Measurements from ENCODE around the gene GPR160. TPM values are rescaled to one million over a fixed set of nuclear protein-coding genes. Genes with fewer than 3 reads are reported as not detected.

Gene GPR160, protein sequence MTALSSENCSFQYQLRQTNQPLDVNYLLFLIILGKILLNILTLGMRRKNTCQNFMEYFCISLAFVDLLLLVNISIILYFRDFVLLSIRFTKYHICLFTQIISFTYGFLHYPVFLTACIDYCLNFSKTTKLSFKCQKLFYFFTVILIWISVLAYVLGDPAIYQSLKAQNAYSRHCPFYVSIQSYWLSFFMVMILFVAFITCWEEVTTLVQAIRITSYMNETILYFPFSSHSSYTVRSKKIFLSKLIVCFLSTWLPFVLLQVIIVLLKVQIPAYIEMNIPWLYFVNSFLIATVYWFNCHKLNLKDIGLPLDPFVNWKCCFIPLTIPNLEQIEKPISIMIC
- total RNA-seq (2022) = 48.6 and 53.8 TPM in 2 replicates
- Bru-seq, nascent RNA = percentile 81 among the genes with signal in this experiment
- BruChase-seq, experiment 1, labeled RNA remaining after a 6-hour chase = percentile 80 among the genes with signal in this experiment
- percentile 78 among the genes with signal in this experiment for BruChase-seq, experiment 2, labeled RNA remaining after a 2-hour chase
- long read RNA-seq, transcript GPR160-201 (4 exons, 2,039 nt) = major isoform, 90 of 130 reads
- long read RNA-seq, partial matches to known transcripts = 5 of 130 reads
- long read RNA-seq, other reads (novel, unspliced or antisense) = 34 of 130 reads

DNA sequence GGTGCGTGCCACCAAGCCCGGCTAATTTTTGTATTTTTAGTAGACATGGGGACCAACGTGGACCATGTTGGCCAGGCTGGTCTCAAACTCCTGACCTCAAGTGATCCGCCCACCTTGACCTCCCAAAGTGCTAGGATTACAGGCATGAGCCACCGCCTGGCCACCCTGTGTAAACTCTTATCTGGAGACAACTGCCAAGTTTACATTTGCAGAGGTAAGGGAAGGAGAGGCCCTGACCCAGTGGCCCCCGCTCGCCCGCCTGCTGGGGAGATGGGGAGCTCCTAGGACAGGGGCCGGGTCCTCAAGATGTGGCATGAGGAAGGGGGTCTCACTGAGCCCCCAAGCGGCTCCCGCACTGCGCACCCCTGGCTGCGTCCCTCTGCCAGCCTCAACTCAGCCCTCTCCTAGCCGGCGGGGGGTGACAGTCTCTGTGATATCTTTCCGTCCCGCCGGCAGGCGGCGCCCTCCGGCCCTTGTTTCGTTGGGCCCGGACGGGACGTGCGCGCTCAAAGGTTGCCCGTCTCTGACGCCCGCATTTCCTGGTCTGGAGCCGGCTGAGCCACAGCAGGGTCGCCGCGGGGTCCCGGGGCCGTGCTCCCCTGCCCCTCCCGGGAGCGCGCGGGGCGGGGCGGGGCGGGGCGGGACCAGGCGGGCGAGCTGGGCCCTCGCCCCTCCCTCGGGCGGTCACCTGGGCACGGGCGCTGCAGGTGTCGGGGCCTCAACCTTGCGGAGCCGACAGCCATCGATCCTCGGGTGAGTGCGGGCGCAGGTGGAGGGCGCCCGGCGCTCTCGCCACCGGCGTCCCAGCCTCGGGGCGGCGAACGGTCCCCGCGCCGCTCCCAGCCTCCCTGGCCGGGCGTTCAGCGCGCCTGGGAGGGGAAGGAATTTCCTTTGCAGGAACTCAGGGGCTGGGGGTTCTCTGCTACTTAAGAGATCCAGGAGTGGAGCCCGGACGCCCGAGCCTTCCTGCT lies at the start of gene GPR160:
GPR160 (plus strand) TSS at position 533 of the 971 bp plus-strand sequence. CDS start 45,978 bp downstream, outside the sequence.
- peaks cover 22% of the 10 kb centered on the region for H3K4me1 Mint-ChIP-seq (ENCODE audit: low read depth, unreplicated experiment)
- H3K27me3 Mint-ChIP-seq (ENCODE audit: unreplicated experiment) = no peaks in the 10 kb centered on the region
- H3K9me3 Mint-ChIP-seq (ENCODE audit: low read depth, unreplicated experiment) = no peaks in the 10 kb centered on the region
- CTCF ChIA-PET = interaction anchor here (0.6 to 1.3 kb wide), 6 partner anchors 12 to 171 kb away, joined by 3 to 6 read pairs (median 4); no protein-coding TSS in a partner anchor
- H3K4me3 Mint-ChIP-seq (ENCODE audit: low read depth, unreplicated experiment) = peak within 1 kb of the TSS; percentile 93
- DNase-seq = peak; percentile 97
- BruUV-seq (replicated peaks) = no TSS peak
- peaks cover 22% of the 10 kb centered on the region for H3K36me3 Mint-ChIP-seq (ENCODE audit: insufficient read depth, unreplicated experiment)
- TF ChIP-seq, protein P1, sequence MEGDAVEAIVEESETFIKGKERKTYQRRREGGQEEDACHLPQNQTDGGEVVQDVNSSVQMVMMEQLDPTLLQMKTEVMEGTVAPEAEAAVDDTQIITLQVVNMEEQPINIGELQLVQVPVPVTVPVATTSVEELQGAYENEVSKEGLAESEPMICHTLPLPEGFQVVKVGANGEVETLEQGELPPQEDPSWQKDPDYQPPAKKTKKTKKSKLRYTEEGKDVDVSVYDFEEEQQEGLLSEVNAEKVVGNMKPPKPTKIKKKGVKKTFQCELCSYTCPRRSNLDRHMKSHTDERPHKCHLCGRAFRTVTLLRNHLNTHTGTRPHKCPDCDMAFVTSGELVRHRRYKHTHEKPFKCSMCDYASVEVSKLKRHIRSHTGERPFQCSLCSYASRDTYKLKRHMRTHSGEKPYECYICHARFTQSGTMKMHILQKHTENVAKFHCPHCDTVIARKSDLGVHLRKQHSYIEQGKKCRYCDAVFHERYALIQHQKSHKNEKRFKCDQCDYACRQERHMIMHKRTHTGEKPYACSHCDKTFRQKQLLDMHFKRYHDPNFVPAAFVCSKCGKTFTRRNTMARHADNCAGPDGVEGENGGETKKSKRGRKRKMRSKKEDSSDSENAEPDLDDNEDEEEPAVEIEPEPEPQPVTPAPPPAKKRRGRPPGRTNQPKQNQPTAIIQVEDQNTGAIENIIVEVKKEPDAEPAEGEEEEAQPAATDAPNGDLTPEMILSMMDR (IDR thresholded peaks at IDR 0.05; ENCODE audit: unreplicated experiment) = peak; percentile 99
- H3K27ac Mint-ChIP-seq (ENCODE audit: unreplicated experiment) = peak within 1 kb of the TSS; percentile 75
- intact Hi-C loops (cut with micrococcal nuclease; ENCODE audit: unreplicated experiment) = loop anchor here (5.0 kb wide), 1 partner anchor 55 kb away; no protein-coding TSS in a partner anchor

- no peaks in the 10 kb centered on the region for H3K9me3 Mint-ChIP-seq (ENCODE audit: low read depth, unreplicated experiment)
- TF ChIP-seq, protein P1 (IDR thresholded peaks at IDR 0.05; ENCODE audit: unreplicated experiment) = no peak
- no TSS peak for BruUV-seq (replicated peaks)
- no peak overlapping the region for H3K4me3 Mint-ChIP-seq (ENCODE audit: low read depth, unreplicated experiment)
- H3K36me3 Mint-ChIP-seq (ENCODE audit: insufficient read depth, unreplicated experiment) = peaks cover 16% of the 10 kb centered on the region
- CTCF ChIA-PET = no interaction called here
- no peak overlapping the region for H3K27ac Mint-ChIP-seq (ENCODE audit: unreplicated experiment)
- no peak for DNase-seq
- intact Hi-C loops (cut with micrococcal nuclease; ENCODE audit: unreplicated experiment) = no loop called here
- H3K27me3 Mint-ChIP-seq (ENCODE audit: unreplicated experiment) = no peaks in the 10 kb centered on the region
- H3K4me1 Mint-ChIP-seq (ENCODE audit: low read depth, unreplicated experiment) = no peaks in the 10 kb centered on the region
Measured at GRCh38 chr3:169990431-169990830, 47.4 kb upstream of the GPR160 start.

GRCh38 chr3:169992156-169992555 lies 45.6 kb upstream of the GPR160 start:
- no peaks in the 10 kb centered on the region for H3K27me3 Mint-ChIP-seq (ENCODE audit: unreplicated experiment)
- intact Hi-C loops (cut with micrococcal nuclease; ENCODE audit: unreplicated experiment) = no loop called here
- no peaks in the 10 kb centered on the region for H3K9me3 Mint-ChIP-seq (ENCODE audit: low read depth, unreplicated experiment)
- no peak overlapping the region for H3K27ac Mint-ChIP-seq (ENCODE audit: unreplicated experiment)
- CTCF ChIA-PET = interaction anchor here (0.6 kb wide), 1 partner anchor 16 kb away, joined by 3 read pairs; no protein-coding TSS in a partner anchor
- no peak overlapping the region for H3K4me3 Mint-ChIP-seq (ENCODE audit: low read depth, unreplicated experiment)
- H3K4me1 Mint-ChIP-seq (ENCODE audit: low read depth, unreplicated experiment) = no peaks in the 10 kb centered on the region
- DNase-seq = no peak
- BruUV-seq (replicated peaks) = no TSS peak
- H3K36me3 Mint-ChIP-seq (ENCODE audit: insufficient read depth, unreplicated experiment) = peaks cover 9% of the 10 kb centered on the region
- TF ChIP-seq, protein P1 (IDR thresholded peaks at IDR 0.05; ENCODE audit: unreplicated experiment) = no peak

DNA sequence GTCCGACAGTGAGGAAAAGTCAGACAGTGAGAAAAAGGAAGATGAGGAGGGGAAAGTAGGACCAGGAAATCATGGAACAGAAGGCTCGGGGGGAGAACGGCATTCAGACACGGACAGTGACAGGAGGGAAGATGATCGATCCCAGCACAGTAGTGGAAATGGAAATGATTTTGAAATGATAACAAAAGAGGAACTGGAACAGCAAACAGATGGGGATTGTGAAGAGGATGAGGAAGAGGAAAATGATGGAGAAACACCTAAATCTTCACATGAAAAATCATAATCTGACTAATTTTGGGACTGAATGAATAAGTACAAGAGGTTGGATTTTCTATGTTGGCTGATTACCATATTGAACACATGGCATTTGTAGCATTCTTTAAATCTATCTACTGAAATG lies 45.0 kb upstream of the GPR160 start:
- BruUV-seq (replicated peaks) = TSS peak; percentile 91
- Mint-ChIP-seq H3K27ac (ENCODE audit: unreplicated experiment) (no peak overlapping the region), H3K4me1 (ENCODE audit: low read depth, unreplicated experiment) (no peaks in the 10 kb centered on the region), H3K4me3 (ENCODE audit: low read depth, unreplicated experiment) (no peak overlapping the region), H3K27me3 (ENCODE audit: unreplicated experiment) (no peaks in the 10 kb centered on the region), H3K9me3 (ENCODE audit: low read depth, unreplicated experiment) (no peaks in the 10 kb centered on the region), H3K36me3 (ENCODE audit: insufficient read depth, unreplicated experiment) (peaks cover 5% of the 10 kb centered on the region)
- TF ChIP-seq, protein P1 (IDR thresholded peaks at IDR 0.05; ENCODE audit: unreplicated experiment) = no peak
- DNase-seq = no peak
- intact Hi-C loops (cut with micrococcal nuclease; ENCODE audit: unreplicated experiment) = no loop called here
- CTCF ChIA-PET = interaction anchor here (0.6 kb wide), 1 partner anchor 16 kb away, joined by 3 read pairs; no protein-coding TSS in a partner anchor

Data from Calu3 (cell line).